GM18519 (cell line): ENCODE measurements around the gene TXLNA.
"Not testable (repeated sequence)": the region's sequence is repeated elsewhere in the genome, so short reads cannot be mapped to it uniquely, and the experiment has no call there.

ENCODE experiments used
- ATAC-seq: cut with Tn5 transposase; IDR thresholded peaks from one replicate; pipeline ENCODE4 v1.9.1; 2021; ENCODE audit warnings: mild to moderate bottlenecking, moderate library complexity; ENCODE audit not compliant: unreplicated experiment, low FRiP score

TXLNA gene

DNA sequence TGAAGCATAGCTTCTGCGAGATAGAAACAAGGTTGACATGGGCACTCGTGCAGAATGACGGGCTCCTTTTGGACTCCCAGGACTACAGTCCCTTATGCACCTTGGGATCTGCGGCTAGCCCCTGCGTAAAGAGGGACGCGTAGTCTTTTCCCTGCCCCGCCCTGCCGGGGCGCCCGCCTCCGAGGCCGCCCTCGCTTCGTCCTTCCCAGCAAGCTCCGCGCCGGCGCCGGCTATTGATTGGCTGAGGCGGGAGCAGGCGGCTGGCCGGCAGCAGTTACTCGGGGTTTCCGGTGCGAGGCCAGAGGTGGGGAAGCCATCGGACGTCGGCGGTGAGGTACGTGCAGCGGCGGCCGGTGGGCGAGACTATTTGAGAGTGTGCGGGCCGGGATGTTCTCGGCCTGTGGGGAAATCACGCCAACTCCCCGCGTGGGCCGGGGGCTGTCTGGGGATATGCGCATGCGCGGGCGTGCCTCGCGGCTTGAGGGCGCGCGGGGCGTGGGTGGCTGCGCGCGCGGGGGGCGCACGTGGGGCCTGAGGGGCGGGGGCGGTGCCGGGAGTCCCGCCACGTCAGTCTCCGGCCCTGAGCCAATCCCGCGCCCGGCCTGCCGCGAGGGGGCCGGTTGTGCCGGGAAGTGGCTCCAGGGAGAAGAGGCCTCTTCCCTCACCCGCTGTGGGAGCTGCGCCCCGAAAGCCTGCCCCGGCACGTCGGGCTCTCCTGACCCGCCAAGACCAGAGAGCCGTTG lies at the start of gene TXLNA:
Gene TXLNA (plus strand): TSS at position 233 of the 743 bp plus-strand sequence. CDS start 671 bp downstream, outside the sequence.
- no peak for ATAC-seq

DNA sequence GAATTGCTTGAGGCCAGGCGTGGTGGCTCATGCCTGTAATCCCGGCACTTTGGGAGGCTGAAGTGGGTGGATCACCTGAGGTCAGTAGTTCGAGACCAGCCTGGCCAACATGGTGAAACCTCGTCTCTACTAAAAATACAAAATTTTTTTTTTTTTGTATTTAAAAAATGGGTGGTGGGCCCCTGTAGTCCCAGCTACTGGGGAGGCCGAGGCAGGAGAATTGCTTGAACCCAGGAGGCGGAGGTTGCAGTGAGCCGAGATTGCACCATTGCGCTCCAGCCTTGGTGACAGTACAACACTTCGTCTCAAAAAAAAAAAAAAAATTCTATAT lies 45.6 kb upstream of the TXLNA start:
- not testable (repeated sequence) for ATAC-seq

DNA sequence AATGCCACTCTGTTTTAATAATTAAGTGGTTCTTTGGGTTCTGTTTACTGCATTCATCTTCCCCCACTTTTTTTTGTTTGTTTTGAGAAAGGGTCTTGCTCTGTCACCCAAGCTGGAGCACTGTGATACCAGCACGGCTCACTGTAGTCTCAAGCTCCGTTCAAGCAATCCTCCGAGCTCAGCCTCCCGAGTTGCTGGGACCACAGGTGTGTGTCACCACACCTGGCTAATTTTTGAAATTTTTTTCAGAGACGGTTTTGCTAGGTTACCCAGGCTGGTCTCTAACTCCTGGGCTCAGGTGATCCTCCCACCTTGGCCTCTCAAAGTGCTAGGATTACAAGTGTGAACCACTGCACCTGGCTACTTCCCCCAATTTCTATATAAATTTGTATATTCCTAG lies 42.4 kb upstream of the TXLNA start:
- no peak for ATAC-seq

DNA sequence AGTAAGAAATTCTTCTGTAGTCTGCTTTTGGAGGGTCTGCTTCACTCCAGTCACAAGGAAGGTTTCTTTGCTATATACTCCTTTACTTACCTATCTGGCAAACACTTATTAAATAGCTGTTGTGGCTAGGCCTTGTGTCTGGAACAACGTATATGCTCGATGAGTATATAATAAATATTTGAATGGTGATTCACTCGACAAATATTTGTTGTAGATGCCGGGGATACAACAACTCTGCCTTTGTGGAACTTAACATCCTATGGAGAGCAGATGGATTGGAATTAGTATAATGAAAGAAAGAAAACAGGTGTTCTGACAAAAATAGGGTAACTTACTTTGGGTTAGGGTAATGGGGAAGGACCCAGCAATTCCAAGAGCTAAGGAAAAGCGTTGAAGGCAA lies 40.5 kb upstream of the TXLNA start:
- no peak for ATAC-seq

DNA sequence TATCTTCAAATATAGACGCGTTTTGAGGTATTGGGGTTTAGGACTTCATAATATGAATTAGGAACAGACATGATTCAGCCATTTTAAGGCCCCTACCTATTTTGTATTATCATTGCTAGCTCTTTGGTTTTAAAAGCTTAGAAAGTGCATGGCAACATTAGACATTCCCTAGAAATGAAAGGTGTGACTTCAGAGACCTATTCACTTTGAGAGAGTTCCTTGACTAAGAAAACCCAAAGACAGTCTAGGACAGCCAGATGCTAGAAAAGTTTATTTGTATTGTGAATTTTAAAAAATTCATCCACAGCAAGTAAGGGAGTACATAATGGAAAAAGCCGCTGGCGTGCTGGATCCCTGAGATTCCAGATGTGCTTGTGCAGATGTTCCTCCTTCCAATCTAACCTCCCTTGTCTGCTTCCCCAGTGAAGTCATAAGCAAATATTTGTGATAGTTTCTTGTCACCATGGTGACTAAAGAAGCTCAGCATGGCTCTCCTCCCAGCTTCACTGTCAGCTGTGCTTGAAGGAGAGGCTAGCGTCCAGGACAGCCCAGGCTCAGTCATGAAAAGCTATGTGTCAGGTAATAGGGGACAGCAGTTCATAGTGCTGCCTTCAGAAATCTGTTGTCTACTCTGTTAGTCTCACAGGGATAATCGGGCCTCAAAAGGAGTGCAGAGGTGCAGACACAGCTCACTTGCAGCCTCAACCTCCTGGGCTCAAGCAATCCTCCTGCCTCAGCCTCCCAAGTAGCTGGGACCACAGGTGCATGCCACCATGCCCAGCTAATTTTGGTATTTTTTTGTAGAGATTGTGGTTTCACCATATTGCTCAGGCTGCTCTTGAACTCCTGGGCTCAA lies 36.8 kb upstream of the TXLNA start:
- no peak for ATAC-seq

DNA sequence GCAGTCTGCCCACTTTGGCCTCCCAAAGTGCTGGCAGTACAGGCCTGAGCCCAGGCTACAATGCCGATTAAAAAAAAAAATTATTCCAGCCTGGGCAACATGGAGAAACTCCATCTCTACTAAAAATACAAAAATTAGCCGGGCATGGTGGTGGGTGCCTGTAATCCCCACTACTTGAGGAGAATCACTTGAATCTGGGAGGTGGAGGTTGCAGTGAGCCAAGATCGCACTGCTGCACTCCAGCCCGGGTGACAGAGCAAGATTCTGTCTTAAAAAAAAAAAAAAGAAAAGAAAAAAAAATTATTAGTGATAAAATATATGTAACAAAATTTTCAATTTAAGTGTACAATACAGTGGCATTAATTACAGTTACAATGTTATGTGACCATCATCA lies 36.2 kb upstream of the TXLNA start:
- not testable (repeated sequence) for ATAC-seq

DNA sequence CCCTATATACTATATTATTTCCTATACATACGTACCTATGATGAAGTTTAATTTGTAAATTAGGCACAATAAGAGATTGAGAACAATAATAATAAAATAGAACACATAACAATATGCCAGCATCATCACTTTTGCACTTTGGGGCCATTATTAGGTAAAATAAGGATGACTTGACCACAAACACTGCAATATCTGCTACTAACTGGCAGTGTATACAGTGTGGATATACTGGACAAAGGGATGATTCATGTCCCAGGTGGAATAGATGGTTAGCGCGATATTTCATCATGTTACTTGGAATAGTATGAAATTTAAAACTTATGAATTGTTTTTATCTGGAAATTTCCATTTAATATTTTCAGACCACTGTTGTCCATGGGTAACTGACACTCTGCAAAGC lies 35.4 kb upstream of the TXLNA start:
- ATAC-seq = no peak

DNA sequence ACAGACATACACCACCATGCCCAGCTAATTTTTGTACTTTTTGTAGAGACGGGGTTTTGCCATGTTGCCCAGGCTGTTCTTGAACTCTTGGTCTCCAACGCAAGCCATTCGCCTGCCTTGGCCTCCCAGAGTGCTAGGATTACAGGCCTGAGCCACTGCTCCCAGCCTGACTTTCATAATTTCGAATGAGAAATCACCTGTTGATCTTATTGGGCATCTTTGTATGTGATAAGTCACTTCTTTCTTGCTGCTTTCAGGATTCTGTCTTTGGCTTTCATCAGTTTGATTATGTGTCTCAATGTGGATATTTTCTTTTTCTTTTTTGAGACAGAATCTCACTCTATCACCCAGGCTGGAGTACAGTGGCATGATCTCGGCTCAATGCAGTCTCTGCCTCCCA lies 31.7 kb upstream of the TXLNA start:
- not testable (repeated sequence) for ATAC-seq

DNA sequence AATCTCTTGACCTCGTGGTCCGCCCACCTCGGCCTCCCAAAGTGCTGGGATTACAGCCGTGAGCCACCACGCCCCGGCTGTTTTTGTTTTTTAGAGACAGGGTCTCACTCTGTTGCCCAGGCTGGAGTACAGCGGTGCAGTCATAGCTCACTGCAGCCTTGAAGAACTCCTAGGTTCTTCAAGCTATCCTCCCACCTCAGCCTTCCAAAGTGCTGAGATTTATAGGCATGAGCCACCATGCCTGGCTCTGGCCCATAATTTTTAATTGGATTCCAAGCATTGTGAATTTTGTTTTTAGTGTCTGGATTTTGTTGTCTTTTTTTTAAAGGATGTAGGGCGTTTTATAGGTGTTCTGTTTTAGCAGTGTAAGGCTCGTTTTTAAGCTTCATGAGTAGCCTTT lies 28.6 kb upstream of the TXLNA start:
- no peak for ATAC-seq

DNA sequence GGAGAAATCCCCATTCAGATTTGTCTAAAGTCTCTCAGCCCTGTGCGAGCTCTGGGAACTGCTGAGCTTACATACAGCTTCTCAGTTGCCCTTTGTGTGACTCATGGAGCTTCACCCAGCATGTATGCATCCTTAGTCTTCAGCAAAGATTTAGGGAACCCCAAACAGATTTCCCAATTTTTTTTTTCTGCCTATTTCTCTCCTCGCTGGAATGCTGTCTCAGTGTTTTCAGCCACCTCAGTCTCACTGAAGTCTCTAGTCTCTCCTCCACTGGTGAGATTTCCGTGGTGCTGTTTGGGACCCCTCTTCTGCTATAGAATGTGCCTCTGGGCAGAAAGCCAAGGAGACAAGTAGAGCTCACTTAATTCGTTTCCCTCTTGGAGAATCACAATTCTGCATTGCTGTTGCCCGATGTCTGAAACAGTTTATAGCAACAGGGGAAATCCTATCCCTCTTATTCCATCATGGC lies 28.1 kb upstream of the TXLNA start:
- no peak for ATAC-seq

DNA sequence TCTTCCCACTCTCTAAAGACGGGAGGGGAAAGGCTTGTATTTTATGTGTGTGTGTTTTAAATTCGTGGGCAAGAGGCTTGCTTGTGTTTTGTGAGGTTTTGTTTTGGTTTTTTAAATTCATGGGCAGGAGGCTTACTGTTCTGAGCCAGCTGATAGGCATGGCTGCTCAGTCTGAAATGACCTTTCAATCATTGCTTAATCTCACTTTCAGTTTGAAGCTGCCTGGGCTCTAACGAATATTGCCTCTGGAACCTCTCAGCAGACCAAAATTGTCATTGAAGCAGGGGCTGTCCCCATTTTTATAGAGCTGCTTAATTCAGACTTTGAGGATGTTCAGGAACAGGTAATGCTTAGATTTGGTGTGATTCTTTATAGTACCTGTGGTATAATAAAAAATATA lies 20.3 kb upstream of the TXLNA start:
- no peak for ATAC-seq

DNA sequence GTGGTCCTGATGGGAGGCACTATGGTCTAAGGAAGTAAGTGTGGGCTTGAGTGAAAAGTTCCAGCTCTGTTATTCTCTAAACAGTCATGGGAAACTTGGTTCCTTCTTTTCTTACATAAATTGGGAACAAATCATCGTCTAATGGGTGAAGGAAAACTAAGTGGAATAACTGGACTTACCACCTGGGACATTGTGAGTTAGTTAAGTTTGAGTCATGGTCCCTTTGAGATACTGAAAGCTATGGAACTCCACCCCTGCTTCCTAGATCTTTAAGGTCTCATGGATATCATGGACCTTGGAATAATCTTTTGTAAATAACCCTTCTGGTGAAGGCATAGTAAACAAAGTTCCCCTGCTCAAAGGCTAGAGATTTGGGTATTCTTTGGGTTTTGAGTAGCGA lies 16.1 kb upstream of the TXLNA start:
- ATAC-seq = no peak

DNA sequence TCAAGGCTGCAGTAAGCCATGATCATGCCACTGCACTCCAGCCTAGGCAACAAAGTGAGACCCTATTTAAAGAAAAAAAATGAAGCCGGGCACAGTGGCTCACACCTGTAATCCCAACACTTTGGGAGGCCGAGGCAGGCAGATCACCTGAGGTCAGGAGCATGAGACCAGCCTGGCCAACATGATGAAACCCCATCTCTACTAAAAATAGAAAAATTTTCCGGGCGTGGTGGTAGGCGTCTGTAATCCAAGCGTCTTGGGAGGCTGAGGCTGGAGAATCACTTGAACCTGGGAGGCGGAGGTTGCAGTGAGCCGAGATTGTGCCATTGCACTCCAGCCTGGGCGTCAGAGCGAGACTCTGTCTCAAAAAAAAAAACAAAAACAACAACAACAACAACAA lies 13.8 kb upstream of the TXLNA start:
- not testable (repeated sequence) for ATAC-seq

DNA sequence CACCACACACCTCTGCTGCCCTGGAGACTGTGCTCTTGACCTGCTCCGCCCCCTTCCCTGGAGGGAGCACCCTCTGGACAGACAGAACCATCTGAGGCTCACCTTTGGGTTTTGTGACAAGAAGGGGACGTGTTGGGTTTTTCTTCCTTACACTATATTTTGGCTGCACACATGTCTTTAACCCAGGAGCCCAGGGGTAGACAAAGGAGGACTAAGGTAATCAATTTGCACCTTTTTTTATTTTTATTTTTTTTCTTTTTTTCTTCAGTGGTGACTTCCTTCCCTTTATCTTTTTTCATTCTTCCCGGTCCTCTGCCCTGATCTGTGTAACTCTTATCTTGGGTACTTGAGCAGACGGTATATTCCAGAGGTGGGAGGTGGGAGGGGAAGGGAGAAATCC lies 8.5 kb upstream of the TXLNA start:
- ATAC-seq = no peak

DNA sequence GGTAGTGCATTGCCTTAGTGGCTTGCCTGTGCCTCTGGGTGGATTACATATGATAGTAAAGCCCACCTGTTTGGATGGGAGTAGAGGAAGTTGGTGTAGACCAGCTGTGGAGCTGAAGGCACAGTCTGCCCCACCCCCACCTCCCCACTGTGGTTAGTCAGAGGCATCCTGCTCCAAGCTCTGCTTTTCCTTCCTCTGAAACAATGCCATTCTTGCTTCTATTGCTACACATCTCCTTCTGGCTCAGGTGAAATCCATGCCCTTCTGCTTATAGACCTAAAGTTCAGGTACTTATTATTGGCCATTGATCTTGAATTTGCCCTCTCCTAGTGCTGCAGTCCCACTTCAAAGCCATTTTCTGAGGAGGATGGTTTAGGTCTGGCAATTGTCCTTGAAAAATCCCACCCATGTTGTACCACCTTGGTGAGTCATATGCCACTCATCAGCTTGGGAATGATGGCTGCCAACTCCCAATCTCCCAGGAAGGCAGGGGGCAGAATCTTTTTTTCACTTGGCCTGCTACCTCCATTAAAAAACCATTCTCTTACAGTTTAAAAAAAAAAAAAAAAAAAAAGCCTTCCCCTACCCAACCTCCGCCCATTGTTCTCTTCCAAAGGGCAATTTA lies 6.7 kb upstream of the TXLNA start:
- ATAC-seq = no peak

DNA sequence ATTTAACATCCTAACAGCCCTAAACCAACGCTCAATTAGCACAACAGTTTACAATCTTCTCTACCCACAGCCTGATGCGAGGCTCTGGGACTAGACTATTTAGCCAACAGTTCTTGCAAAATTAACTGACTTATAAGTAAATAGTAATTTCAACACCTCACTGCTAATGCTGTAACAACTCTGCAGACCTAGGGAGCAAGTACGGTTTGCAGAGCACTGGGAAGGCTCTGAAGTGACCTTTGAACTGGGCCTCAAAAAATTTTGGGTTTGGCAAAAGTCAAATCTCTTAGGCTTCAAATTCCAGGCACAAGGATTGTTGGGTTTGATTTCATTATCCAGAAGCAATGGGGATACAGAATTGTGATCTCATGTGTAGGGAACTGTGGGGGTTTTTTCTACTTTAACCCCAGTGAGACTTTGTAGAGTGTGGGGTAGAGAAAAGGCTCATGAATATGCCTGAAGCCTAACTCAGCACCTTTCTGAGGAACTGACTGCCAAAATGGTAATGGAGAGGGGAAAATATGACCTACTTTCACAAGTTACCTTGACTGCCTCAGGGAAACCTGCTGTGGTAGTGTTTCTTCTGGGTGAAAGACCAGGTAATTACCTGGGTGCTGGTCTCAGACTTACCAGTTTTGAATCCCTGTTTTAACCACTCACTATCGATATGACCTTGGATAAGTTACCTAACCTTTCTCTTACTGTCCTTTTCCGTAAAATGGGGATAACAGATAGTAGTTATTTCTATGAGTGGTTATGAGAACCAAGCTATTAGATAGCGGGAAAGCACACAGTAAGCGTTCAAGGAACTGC lies 889 bp upstream of the TXLNA start:
- ATAC-seq = no peak

DNA sequence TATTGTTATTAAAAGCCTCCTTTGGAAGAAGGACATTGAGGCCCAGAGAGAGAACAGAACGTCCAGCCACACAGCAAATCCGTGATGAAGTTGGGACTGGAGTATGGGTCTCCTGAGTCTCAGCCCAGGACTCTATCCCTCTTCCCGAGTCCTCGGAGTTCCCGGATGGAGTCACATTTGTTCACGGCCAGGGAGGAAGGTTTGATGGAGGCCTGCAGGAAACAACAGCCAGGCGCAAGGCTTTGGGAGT lies 357 bp upstream of the TXLNA start:
- ATAC-seq = no peak

DNA sequence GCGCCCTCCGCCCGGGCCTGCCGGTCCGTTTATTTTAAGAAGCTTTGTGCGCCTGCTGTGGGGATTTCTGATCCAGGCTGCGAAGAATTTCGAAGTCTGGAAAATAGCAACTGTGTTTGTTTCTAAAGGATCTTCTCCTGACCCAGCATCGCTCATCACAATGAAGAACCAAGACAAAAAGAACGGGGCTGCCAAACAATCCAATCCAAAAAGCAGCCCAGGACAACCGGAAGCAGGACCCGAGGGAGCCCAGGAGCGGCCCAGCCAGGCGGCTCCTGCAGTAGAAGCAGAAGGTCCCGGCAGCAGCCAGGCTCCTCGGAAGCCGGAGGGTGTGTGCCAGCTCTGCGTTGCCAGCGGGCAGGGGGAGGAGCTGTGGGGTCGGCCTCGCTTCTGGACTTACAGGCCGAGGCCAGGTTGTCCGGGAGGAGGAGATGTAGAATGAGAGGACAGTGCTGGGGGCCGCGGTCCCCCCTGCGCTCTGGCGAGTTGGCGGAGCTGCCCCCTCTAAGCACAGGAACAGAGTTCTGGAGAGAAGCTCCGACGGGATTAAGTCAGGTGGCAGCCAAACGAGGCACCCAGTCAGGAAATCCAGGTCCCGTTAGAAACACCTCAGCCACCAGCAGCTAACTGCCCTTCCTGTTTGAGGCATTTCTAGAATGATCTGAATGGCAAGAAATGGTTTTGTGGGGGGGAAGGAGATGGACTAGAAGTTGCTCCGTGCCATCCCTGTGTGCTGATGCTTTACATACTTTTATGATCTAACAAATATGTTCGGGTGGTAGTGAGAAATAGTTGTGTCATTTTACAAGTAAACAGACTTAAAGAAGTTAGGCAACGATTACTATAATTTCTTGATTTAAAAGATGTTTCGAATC lies 948 bp downstream of the TXLNA start:
- no peak for ATAC-seq

DNA sequence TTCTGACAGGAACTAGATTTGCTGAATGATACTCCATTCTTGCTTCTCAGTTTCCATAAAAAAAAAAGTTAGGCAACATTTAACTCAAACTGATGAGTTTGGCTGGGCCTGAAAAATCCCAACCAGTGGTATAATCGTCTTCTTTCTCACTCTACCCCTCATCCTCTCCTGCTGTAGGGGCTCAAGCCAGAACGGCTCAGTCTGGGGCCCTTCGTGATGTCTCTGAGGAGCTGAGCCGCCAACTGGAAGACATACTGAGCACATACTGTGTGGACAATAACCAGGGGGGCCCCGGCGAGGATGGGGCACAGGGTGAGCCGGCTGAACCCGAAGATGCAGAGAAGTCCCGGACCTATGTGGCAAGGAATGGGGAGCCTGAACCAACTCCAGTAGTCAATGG lies 1.6 kb downstream of the TXLNA start:
- ATAC-seq = no peak

DNA sequence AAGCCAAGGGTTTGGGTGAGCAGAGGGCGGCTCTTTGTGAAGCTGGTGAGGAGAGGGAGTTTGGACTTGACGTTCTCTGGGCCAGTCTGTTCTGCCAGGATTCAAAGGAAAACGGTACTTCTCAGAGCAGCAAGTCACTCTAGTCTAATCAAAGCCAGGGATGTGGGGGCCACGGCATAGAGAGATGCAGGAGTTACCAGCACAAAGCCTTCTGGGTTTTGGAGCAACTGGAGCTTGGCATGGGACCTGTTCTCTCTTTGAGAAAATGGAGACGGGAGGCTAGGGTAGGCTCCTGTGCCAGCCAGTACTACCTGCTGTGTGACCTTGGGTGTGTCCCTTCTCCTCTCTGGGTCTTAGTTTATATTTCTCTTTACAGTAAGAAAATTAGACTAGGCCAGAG lies 2.1 kb downstream of the TXLNA start:
- ATAC-seq = no peak
